Ecto neural progenitor cell (in vitro differentiated cells): ENCODE measurements around the gene RGS4.

Experiments used
- DNase-seq: peaks from one replicate; pipeline ENCODE4 v3.0.0-alpha.2; 2018; ENCODE audit warnings: low spot score

RGS4 gene

GRCh38 chr1:163102590-163102989, 33.4 kb downstream of the RGS4 start:
- DNase-seq, result no peak

- no peak for DNase-seq
These were observed 35.4 kb downstream of the RGS4 start for GRCh38 chr1:163104385-163105099.

GRCh38 chr1:163106364-163106987, 37.3 kb downstream of the RGS4 start:
- no peak for DNase-seq

GRCh38 chr1:163107655-163108054, 38.5 kb downstream of the RGS4 start:
- no peak for DNase-seq

- DNase-seq, result no peak
These were observed 46.7 kb downstream of the RGS4 start for GRCh38 chr1:163115887-163116286.

- no peak for DNase-seq
These were observed 50.5 kb downstream of the RGS4 start for GRCh38 chr1:163119707-163120106.

- DNase-seq, result no peak
These were observed 51.2 kb downstream of the RGS4 start for GRCh38 chr1:163120372-163120771.

GRCh38 chr1:163124812-163125211, 55.7 kb downstream of the RGS4 start:
- no peak for DNase-seq
